ENCODE measurements around the gene CAB39.

GRCh38 chr2:230723363-230723762, 10.7 kb downstream of the CAB39 start:
- no peak for TF ChIP-seq CTCF (IDR thresholded peaks at IDR 0.05)
- no peak for TF ChIP-seq SMC3 (IDR thresholded peaks at IDR 0.05; ENCODE audit: low read depth, low read length)
- no peak for TF ChIP-seq RFX5 (IDR thresholded peaks at IDR 0.05; ENCODE audit: low read length)
- TF ChIP-seq ZBTB33 (IDR thresholded peaks at IDR 0.05; ENCODE audit: borderline replicate concordance, low read depth), result no peak
- no peak for TF ChIP-seq EZH2phosphoT487 (IDR thresholded peaks at IDR 0.05; ENCODE audit: borderline replicate concordance, low read depth)
- TF ChIP-seq TEAD4 (IDR thresholded peaks at IDR 0.05; ENCODE audit: borderline replicate concordance, insufficient read depth), result no peak

All from SK-N-SH (cell line).